Duodenal mucosa (tissue), 2 donors: Measurements from ENCODE around the gene MYO15A.

ENCODE experiments used
- H3K27ac ChIP-seq: one replicate; pipeline ENCODE4 v1.7.0; 2013; ENCODE audit warnings: low read depth, low read length
- H3K27me3 ChIP-seq, 2 donors: one replicate each; pipeline ENCODE4 v1.7.0; 2013; ENCODE audit warnings: low read length in 2 of 2, control low read depth in 1 of 2; ENCODE audit not compliant: insufficient read depth in 2 of 2, control insufficient read depth in 1 of 2
- H3K36me3 ChIP-seq, 2 donors: one replicate each; pipeline ENCODE4 v1.7.0; 2013; ENCODE audit warnings: low read length in 2 of 2, control low read depth in 1 of 2; ENCODE audit not compliant: insufficient read depth in 2 of 2, control insufficient read depth in 1 of 2
- H3K4me1 ChIP-seq, 2 donors: one replicate each; pipeline ENCODE4 v1.7.0; 2013; ENCODE audit warnings: low read length in 2 of 2, control low read depth in 1 of 2; ENCODE audit not compliant: insufficient read depth in 2 of 2, control insufficient read depth in 1 of 2
- H3K4me3 ChIP-seq, 2 donors: one replicate each; pipeline ENCODE4 v1.7.0; 2013; ENCODE audit warnings: low read length in 2 of 2, low read depth in 1 of 2
- H3K9ac ChIP-seq, 2 donors: one replicate each; pipeline ENCODE4 v1.7.0; 2013; ENCODE audit warnings: low read length in 2 of 2, low read depth in 1 of 2
- H3K9me3 ChIP-seq, 2 donors: one replicate each; pipeline ENCODE4 v1.7.0; 2013; ENCODE audit warnings: low read length in 2 of 2, control low read depth in 1 of 2; ENCODE audit not compliant: control insufficient read depth in 1 of 2

MYO15A gene

GRCh38 chr17:18141210-18141803 is 32.8 kb downstream of the MYO15A start:
- Histone ChIP-seq H3K4me1 (peaks cover 0 to 3% of the 10 kb centered on the region in 2 donors), H3K9me3 (no peaks in the 10 kb centered on the region), H3K9ac (no peak overlapping the region), H3K36me3 (no peaks in the 10 kb centered on the region), H3K4me3 (no peak overlapping the region), H3K27me3 (peaks cover 0 to 14% of the 10 kb centered on the region in 2 donors), H3K27ac (no peak overlapping the region)

GRCh38 chr17:18142417-18142816 is 33.9 kb downstream of the MYO15A start:
- Histone ChIP-seq H3K27me3 (peaks cover 0 to 14% of the 10 kb centered on the region in 2 donors), H3K4me1 (peaks cover 0 to 3% of the 10 kb centered on the region in 2 donors), H3K27ac (no peak overlapping the region), H3K4me3 (no peak overlapping the region), H3K9ac (no peak overlapping the region), H3K9me3 (no peaks in the 10 kb centered on the region), H3K36me3 (no peaks in the 10 kb centered on the region)

- Histone ChIP-seq H3K4me1 (peaks cover 0 to 3% of the 10 kb centered on the region in 2 donors), H3K9ac (no peak overlapping the region), H3K4me3 (no peak overlapping the region), H3K27ac (no peak overlapping the region), H3K27me3 (peaks cover 0 to 14% of the 10 kb centered on the region in 2 donors), H3K36me3 (no peaks in the 10 kb centered on the region), H3K9me3 (no peaks in the 10 kb centered on the region)
These were observed 34.7 kb downstream of the MYO15A start for GRCh38 chr17:18143044-18143936.

GRCh38 chr17:18144261-18144660 is 35.7 kb downstream of the MYO15A start:
- H3K9ac ChIP-seq = no peak overlapping the region
- H3K9me3 ChIP-seq = no peaks in the 10 kb centered on the region
- peaks cover 0 to 3% of the 10 kb centered on the region in 2 donors for H3K4me1 ChIP-seq
- H3K27me3 ChIP-seq = peaks cover 0 to 14% of the 10 kb centered on the region in 2 donors
- H3K27ac ChIP-seq = no peak overlapping the region
- H3K36me3 ChIP-seq = no peaks in the 10 kb centered on the region
- no peak overlapping the region for H3K4me3 ChIP-seq

GRCh38 chr17:18144855-18145254 is 36.3 kb downstream of the MYO15A start:
- peaks cover 0 to 14% of the 10 kb centered on the region in 2 donors for H3K27me3 ChIP-seq
- no peaks in the 10 kb centered on the region for H3K9me3 ChIP-seq
- H3K27ac ChIP-seq = no peak overlapping the region
- H3K9ac ChIP-seq = no peak overlapping the region
- H3K4me3 ChIP-seq = no peak overlapping the region
- no peaks in the 10 kb centered on the region for H3K36me3 ChIP-seq
- H3K4me1 ChIP-seq = peaks cover 0 to 3% of the 10 kb centered on the region in 2 donors

- H3K36me3 ChIP-seq = no peaks in the 10 kb centered on the region
- no peak overlapping the region for H3K9ac ChIP-seq
- no peaks in the 10 kb centered on the region for H3K9me3 ChIP-seq
- no peak overlapping the region for H3K27ac ChIP-seq
- H3K27me3 ChIP-seq = peaks cover 0 to 13% of the 10 kb centered on the region in 2 donors
- no peak overlapping the region for H3K4me3 ChIP-seq
- H3K4me1 ChIP-seq = peaks cover 0 to 3% of the 10 kb centered on the region in 2 donors
These were observed 37.3 kb downstream of the MYO15A start for GRCh38 chr17:18145811-18146210.

GRCh38 chr17:18146259-18146658 is 37.7 kb downstream of the MYO15A start:
- no peaks in the 10 kb centered on the region for H3K9me3 ChIP-seq

GRCh38 chr17:18146980-18147379 is 38.4 kb downstream of the MYO15A start:
- peaks cover 0 to 10% of the 10 kb centered on the region in 2 donors for H3K27me3 ChIP-seq
- H3K4me1 ChIP-seq = peaks cover 0 to 3% of the 10 kb centered on the region in 2 donors

More at GRCh38 chr17:18146259-18146658, 37.7 kb downstream of the MYO15A start:
- no peak overlapping the region for H3K9ac ChIP-seq
- peaks cover 0 to 10% of the 10 kb centered on the region in 2 donors for H3K27me3 ChIP-seq
- H3K27ac ChIP-seq = no peak overlapping the region
- no peak overlapping the region for H3K4me3 ChIP-seq
- peaks cover 0 to 3% of the 10 kb centered on the region in 2 donors for H3K4me1 ChIP-seq
- no peaks in the 10 kb centered on the region for H3K36me3 ChIP-seq

GRCh38 chr17:18148586-18148985 is 40.0 kb downstream of the MYO15A start:
- Histone ChIP-seq H3K9ac (no peak overlapping the region), H3K4me1 (peaks cover 0 to 8% of the 10 kb centered on the region in 2 donors), H3K9me3 (no peaks in the 10 kb centered on the region), H3K27me3 (no peaks in the 10 kb centered on the region), H3K4me3 (no peak overlapping the region), H3K36me3 (no peaks in the 10 kb centered on the region), H3K27ac (no peak overlapping the region)

More at GRCh38 chr17:18146980-18147379, 38.4 kb downstream of the MYO15A start:
- Histone ChIP-seq H3K9ac (no peak overlapping the region), H3K27ac (no peak overlapping the region), H3K9me3 (no peaks in the 10 kb centered on the region), H3K4me3 (no peak overlapping the region), H3K36me3 (no peaks in the 10 kb centered on the region)

- Histone ChIP-seq H3K4me3 (no peak overlapping the region), H3K9ac (no peak overlapping the region), H3K4me1 (peaks cover 3 to 11% of the 10 kb centered on the region in 2 donors), H3K27me3 (no peaks in the 10 kb centered on the region), H3K36me3 (no peaks in the 10 kb centered on the region), H3K9me3 (no peaks in the 10 kb centered on the region), H3K27ac (no peak overlapping the region)
These were observed 42.7 kb downstream of the MYO15A start for GRCh38 chr17:18151290-18151689.
